WI38 (cell line): ENCODE measurements around the gene HPSE2.
"Not testable (repeated sequence)": the region's sequence is repeated elsewhere in the genome, so short reads cannot be mapped to it uniquely, and the experiment has no call there.

Source experiments
- H3K4me3 ChIP-seq: 2 replicates; pipeline ENCODE4 v1.5.1; 2011; ENCODE audit warnings: low read depth, mild to moderate bottlenecking, control low read depth, low read length
- TF ChIP-seq, protein P1 (sequence below): IDR thresholded peaks from 2 replicates; pipeline ENCODE4 v1.5.1; 2012; ENCODE audit warnings: low read depth, mild to moderate bottlenecking, control low read depth, low read length

The HPSE2 gene

DNA sequence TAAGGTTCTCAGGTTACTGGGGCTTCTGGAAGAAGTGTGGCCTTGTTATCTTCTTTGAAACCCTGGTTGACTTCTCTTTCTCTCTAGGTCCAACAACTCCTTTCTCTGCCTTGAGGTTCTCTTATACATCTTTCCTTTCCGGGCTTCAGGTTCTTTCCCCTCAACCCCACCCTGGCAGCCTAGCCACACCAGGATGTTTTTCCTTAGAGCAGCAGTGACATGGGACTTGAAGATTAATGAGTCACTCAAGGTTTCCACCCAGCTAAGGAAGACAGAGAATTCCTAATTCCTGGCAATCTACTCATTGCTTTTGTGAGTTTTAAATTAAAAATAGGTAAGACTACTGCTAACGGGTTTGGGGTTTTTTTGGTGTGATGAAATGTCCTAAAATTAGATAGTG lies 667.1 kb downstream of the HPSE2 start:
- TF ChIP-seq, protein P1, sequence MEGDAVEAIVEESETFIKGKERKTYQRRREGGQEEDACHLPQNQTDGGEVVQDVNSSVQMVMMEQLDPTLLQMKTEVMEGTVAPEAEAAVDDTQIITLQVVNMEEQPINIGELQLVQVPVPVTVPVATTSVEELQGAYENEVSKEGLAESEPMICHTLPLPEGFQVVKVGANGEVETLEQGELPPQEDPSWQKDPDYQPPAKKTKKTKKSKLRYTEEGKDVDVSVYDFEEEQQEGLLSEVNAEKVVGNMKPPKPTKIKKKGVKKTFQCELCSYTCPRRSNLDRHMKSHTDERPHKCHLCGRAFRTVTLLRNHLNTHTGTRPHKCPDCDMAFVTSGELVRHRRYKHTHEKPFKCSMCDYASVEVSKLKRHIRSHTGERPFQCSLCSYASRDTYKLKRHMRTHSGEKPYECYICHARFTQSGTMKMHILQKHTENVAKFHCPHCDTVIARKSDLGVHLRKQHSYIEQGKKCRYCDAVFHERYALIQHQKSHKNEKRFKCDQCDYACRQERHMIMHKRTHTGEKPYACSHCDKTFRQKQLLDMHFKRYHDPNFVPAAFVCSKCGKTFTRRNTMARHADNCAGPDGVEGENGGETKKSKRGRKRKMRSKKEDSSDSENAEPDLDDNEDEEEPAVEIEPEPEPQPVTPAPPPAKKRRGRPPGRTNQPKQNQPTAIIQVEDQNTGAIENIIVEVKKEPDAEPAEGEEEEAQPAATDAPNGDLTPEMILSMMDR = no peak
- H3K4me3 ChIP-seq = no peak overlapping the region

GRCh38 chr10:98567391-98568133 lies 668.1 kb downstream of the HPSE2 start:
- TF ChIP-seq, protein P1 = no peak
- H3K4me3 ChIP-seq = no peak overlapping the region

- no peak overlapping the region for H3K4me3 ChIP-seq
- TF ChIP-seq, protein P1 = no peak
Measured at GRCh38 chr10:98563811-98564210, 671.8 kb downstream of the HPSE2 start.

DNA sequence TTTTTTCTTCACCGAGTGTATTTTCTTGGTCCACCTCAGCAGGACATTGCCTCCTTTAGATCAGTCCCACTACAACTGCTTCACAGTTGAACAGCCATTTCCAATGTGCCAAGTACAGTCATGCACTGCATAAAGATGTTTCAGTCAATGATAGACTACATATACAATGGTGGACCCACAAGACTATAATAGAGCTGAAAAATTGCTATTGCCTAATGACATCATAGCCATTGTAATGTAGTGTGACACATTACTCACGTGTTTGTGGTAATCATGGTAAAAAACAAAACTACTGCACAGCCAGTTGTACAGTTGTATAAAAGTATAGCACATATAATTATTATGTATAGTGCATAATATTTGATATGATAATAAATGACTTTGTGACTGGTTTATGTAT lies 675.1 kb downstream of the HPSE2 start:
- TF ChIP-seq, protein P1 = no peak

GRCh38 chr10:98556061-98556460 lies 679.6 kb downstream of the HPSE2 start:
- TF ChIP-seq, protein P1 = no peak
- no peak overlapping the region for H3K4me3 ChIP-seq

More for the DNA sequence above, 675.1 kb downstream of the HPSE2 start:
- no peak overlapping the region for H3K4me3 ChIP-seq

GRCh38 chr10:98555021-98555619 lies 680.5 kb downstream of the HPSE2 start:
- TF ChIP-seq, protein P1 = no peak
- no peak overlapping the region for H3K4me3 ChIP-seq

- H3K4me3 ChIP-seq = not testable (repeated sequence)
Measured at GRCh38 chr10:98541561-98541960, 694.1 kb downstream of the HPSE2 start.
